GM18870 (cell line): ENCODE measurements around the gene CALML6.

ENCODE experiments used
- ATAC-seq: cut with Tn5 transposase; IDR thresholded peaks from one replicate; pipeline ENCODE4 v1.9.1; 2021; ENCODE audit warnings: moderate library complexity; ENCODE audit not compliant: unreplicated experiment

CALML6 gene

DNA sequence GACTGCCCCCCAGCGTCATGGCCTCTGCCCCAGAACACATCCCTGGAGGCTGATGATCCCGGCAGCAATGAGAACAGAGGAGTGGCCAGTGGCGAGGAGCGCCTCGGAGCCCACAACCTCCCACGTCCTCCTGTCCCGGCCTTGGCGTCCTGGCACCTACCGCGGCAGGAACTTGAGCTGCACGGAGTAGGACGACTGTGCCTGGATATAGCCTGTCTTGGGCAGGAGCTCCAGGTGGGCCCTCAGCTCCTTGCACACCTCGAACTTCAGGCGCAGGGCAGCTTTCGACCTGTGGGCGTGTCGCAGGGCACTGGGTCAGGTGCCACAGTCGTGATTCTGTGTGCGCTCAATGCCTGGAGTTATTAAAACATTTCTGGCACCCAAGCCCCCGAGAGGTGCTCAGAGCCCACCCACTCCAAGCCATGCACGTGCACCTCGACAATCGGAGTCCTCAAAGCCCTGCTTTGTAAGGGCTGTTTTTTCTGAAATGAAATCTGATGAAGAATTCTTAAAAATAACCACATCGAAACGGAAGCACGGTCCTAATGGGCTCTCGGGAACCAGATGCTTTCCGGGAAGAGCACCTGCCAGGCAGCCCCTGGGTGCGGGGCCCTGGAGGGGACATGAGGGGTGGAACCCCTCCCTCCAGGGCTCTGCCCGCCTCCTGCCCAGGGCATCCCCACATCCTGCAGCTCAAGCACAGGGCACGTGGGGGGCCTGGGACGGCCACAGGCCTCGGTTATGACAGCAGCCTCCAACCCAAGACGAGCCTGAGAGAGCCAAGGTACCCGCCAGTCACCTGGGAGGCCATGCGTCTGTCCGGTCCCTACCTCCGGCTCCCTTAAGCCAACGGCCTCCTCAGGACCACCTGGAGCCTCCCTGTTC is 27.1 kb downstream of the CALML6 start:
- ATAC-seq = no peak

DNA sequence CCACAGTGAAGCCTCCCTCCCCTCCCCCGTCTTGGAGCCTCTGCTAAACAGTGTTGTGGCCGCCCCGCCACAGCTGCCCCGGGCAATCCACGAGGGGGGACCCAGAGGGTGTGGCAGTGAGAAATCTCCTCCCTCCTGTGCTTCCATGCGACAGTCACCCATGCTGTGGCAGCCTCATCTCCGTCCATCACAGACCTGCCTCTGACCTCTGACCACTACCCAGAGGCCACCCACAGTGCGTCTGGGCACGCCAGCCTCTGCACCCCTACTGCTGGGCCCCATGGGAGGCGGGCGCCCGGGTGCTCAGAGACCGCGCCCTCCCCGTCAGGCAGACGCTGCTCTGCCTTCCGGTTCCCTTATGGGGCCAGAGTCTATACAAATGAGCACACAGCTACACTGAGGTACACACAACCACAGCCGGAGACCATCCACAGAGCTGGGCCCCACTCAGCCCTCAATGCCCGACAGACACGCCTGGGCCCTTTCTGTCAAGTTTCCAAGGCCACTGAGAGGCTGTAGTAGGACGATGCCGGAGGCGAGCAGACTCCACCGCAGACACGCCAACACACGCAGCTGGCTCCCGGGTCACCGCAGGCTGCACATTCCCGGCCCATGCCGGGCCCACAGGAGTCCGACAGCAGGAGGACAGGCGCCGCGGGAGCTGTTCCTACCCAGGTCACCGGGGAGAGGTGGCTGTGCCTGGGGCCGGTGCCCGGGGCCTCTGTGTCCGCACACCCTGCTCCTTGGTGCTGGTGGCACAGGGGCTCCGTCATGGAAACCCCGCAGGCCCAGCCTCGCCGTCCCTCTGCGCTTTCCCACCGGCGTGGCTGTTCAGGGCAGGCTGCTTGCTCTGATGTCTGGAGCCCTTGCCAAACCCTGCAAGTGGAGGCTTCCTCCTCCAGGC is 27.9 kb downstream of the CALML6 start:
- ATAC-seq = no peak

DNA sequence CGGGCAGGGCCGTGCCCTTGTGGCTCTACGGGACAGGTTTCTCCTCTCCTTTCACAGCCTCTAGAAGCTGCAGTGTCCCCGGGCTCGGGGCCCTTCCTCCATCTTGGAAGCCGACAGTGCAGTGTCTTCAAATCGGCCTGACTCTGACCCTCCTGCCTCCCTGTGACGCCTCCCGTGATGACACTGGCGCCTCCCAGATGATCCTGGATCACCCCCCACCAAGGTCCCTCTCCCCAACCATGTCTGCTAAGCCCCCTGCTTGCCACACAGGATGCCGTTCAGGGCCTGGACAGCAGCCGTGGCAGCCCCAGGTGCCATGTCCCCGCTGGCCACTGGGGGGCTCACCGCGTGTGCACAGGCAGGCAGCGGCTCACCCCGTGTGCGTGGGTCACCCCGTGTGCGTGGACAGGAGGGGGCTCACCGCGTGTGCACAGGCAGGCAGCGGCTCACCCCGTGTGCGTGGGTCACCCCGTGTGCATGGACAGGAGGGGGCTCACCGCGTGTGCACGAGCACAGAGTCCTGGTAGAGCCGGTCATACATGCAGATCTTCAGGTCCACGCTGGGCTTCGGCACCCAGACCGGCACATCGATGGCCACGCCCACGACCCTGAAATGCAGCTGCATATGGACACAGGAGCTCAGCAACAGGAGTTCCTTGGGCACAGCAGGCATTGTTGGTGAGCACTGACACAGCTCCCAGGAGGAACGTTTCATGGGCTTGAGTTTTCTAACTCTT is 28.9 kb downstream of the CALML6 start:
- ATAC-seq = no peak

DNA sequence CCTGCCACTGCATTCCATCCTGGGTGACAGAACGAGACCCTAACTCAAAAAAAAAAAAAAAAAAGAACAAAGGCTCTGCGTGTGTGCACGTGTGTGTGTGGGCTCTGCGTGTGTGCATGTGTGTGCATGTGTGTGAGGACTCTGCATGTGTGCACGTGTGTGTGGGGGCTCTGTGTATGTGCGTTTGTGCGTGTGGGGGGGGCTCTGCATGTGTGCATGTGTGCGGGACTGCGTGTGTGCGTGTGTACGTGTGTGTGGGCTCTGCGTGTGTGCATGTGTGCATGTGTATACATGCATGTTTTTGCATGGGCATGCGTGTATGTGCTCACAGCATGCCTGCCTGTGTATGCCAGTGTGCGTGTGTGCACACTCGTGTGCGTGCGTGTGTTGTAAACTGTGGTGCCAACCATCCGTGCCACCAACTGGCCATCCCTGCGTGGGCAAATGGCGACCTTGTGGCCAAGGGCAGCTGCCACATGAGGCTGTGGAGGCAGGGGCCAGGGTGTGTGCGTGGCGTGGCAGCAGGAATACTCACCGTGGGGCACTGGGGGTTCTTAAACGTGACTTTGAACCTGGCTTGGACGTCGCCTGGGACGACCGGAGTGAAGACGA is 30.8 kb downstream of the CALML6 start:
- ATAC-seq = no peak

DNA sequence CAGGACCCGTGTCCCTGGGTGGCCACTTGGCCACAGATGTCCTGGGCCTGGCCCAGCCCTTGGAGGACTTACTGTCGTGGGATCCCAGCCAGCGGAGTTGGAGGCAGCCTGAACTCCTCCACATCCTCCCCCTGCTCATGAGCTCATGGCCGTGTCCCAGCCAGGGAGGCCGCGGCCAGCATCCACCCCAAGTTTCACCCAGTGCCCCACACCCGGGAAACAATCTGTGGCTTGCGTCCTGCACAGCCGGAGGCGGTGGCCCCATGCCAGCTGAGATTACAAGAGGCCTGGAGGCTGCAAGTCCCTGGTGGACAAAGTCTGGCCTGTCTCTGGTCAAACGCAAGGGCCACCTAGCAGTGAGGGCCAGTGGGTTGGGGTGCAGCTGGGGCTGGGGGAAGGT is 31.5 kb downstream of the CALML6 start:
- no peak for ATAC-seq

DNA sequence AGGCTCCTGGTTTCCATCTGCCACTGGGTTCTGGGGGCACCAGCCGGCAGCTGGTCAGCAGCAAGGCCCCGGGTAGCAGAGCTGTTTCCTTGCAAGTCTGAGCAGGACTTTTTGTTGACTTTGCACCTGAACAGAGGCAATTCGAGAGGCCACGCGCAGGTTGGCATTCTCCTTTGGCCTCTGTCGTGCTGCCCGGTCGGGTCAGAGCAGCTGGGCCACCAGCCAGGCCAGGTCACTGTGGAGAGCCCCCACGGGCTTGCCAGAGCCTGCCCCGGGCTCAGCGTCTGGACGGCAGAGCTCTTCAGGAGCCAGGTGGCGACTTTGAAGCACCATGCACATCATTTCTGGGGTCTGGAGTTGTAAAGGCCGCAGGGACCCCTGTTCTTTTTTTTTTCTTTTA is 32.4 kb downstream of the CALML6 start:
- ATAC-seq = no peak

DNA sequence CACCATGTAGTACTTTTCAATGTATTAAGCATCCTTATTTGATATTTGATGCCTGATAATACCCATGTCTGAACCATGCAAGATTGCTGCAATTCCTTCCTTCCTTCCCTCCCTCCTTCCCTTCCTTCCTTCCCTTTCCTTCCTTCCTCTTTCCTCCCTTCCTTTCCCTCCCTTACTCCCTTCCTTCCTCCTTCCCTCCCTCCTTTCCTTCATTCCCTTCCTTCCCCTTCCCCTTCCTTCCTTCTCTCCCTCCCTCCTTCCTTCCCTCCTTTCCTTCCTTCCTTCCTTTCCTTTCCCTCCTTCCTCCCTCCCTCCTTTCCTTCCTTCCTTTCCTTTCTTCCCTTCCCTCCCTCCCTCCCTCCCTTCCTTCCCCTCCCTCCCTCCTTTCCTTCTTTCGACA is 33.7 kb downstream of the CALML6 start:
- ATAC-seq = no peak

DNA sequence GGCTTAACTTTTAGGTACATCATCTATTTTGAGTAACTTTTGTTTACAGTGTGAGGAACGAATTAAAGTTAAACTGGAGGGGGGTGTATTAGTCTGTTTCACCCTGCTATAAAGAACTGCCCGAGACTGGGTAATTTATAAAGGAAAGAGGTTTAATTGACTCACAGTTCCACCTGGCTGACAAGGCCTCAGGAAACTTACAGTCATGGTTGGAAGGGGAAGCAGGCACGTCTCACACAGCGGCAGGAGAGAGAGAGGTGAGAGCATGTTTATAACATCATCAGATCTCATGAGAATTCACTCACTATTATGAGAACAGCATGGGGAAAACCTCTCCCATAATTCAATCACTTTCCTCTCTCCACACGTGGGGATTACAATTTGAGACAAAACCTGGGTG is 35.9 kb downstream of the CALML6 start:
- no peak for ATAC-seq

DNA sequence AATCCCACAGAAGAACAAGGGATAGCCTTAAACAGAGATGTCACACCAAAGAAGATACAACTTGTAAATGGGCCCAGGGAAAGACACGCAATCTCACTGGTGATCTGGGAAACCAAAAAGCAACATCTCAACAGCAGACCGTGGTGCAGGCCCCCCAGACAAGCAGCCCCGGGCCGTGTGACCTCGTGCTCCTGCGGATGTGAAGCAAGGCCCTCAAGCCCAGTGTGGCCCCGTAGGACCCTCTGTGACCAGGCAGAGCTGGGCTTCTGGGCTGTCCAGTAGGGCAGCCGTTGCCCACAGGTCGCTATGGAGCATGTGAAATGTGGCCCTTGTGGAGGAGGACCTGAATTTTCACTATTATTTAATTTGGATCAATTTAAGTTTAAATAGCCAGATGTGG is 39.0 kb downstream of the CALML6 start:
- ATAC-seq = no peak

DNA sequence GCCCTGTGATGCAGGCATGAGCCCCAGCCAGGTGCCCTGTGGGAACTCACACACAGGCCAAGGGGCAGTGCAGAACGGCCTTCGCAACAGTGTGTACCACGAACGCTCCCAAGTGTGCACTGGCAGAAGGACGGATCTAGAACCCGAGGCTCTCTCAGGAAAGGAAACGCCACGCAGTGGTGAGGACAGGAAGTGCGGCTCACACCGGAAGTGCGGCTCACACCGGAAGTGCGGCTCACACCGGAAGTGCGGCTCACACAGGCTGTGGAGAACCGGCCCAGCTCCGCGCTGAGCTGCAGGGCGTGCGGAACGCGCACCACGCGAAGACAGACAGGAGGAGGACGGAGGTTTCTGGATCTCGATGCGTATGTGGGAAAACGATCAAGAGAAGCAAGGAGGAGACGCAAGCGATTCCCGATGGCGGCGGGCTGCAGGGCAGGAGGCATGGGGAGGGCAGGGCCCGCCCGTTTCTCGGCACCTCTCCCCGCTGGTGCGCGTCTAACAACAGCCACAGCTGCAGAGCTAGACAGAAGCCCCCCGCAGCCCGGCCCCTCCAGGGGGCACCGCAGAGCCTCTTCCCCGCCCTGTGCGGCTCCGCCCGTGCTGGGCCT is 39.9 kb downstream of the CALML6 start:
- no peak for ATAC-seq

DNA sequence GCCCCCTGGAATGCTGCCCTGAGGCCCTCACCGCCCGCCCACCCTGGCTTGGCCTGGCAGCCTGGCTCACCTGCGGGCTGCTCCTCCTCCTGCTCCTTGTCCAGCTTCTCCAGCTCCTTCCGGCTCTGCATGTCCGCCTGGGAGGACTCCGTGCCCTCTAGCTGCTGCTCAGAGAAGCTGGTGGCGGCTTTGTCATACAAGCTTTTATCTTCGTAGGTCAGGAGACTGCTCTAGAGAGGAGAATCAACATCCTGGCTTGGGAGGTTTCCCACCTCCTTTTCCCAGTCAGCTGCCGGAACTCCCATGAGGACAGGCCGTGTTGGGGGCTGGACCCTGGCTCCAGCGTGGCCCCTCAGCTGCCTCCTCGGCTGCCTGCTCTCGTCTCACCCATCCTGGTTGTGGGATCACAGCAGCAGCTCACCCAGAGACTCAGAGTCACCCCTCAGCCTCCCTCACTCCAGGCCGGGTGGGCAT is 40.6 kb downstream of the CALML6 start:
- ATAC-seq = no peak

DNA sequence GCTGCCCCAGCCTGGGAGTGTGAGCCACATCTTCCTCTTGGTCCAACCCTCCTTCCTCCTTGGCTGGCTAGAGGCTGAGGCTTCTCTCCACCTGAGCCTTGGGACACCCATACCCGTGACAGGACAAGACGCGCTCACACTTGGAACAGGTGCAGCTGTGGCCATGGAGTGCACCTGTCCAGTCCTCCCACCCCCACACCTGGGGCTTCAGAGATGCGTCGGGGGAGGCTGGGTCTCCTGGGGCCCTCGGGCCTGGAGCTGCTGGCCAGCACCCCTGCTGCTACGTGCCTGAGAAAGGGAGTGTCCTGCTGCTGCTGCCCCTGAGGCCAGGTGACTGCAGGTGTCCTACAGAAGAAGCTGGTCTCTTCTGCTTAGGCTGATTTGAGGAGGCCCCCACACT is 41.0 kb downstream of the CALML6 start:
- ATAC-seq = no peak

DNA sequence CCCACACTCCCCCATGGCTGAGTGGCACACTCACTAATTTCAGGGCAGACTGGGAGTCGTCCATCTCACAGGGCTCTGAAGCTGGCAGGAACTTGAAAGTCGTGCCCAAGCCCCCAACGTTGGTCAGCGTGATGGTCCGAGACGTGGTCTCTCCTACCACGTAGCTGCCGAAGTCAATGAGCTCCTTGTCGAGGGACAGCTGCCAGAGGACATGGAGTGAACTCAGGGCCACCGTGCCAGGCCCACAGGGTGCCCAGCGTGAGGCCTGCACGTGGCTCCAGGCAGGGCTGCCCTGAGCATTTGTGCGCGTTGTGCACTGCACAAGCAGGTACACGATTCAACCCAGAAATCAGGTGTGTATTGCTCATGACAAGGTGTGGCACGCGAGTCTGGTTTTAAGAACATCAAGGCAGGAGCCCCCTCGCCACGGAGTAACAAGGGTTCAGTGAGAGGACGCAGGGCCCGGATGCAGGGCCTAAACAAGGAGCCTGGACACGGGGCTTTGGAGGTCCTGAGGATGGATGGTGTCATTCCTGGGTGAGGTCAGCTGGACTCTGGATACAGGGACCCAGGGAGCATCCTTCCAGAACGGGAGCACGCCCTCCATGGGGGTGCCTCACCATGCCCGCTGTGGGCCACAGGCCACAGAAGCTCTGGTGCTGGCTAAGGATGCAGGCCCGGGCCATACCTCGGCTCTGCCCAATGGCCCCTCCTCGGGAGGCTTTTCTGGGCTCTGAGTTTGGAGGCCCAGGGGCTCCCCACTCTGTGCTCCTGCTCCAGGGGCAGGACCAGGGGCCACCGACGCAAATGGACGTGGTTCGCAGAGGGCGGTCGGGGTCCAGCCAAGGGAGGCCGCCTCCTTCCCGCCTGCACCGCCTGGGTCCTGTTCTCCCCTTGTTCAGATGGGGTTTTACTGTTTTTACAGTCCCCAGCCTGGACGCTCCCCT is 41.8 kb downstream of the CALML6 start:
- ATAC-seq = no peak

DNA sequence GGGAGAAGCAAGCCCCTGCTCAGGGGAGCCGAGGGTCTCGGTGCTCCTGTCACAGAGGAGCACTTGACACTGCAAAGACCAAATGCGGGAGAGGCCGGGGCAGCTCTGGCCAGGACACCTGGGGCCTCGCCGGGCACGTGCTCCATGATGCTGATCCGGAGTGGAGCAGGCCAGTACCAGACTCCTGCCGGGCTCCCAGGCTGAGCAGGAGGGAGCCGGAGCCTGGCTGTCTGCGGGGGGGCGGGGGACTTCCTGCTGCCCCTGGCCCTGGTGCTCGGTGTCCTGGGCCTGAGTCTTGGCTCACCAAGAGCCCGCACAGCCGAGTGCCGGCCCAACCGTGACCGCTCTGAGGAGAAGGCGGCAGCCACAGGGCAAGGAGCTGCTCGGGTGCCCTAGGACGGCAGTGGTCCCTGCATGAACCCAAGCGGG is 42.5 kb downstream of the CALML6 start:
- no peak for ATAC-seq

DNA sequence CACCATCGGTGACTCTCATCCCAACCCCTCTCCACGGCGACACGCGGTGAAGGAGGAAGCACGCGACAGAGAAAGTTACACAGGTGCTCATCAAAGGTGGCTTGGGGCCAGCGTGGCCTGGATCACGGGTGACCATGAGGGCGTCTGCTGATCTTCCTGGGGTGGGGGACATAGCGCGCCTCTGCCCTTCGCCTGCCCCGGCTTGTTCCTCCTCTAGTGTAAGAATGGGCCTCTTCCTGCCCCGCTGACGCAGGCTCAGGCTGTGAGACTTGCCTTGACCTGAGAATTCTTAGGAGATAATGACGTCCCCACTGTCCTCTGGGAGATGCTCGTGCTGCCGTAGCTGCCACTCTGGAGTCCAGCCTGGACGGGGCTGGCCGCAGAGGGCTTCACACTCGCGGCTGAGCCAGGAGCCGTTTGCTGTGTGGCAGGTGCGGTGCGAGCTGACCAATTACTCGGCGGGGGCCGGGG is 43.0 kb downstream of the CALML6 start:
- no peak for ATAC-seq

DNA sequence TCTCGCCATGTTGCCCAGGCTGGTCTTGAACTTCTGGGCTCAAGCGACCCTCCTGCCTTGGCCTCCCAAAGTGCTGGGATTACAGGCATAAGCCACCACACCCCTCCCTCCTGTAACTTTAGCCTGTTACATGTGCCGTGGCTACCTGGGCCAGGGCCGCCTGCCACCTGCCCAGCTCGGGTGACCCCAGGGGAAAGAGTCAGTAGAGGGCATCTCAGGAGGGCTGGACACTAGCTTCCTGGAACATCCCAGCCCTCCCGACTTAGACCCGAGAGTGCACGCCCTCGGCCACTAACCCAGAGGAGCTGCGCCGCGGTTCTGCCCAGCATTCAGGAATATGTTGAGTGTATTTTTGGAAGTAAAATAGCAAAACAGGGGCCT is 44.4 kb downstream of the CALML6 start:
- no peak for ATAC-seq

DNA sequence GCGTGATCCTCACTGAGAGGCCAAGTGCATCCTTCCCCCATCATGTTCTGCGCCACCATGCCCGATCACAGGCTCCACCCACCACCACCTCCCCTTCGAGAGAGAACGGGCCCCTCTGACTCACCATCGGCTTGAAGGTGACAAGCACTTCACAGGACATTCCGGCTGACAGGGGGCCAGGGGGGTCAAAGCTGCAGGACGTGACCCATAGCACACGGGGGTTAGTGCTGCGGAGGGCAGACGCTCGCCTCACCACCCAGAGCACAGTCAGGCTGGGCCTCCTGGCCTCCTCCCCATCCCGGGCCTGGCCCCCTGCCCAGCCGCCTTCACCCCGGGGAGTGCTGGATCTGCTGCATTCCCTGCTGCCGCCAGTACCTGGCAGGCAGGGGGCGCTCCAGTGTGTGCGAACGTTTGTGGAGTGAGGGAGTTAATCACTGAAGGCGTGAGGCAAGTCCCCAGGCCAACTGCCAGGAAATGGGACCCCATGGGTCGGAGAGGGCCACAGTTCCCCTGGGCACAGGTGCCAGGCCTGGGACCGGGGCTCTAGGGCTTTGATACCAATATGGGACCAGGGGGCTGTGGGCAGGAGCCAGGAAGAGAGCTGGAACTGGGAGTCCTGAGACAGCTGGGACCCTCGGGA is 44.9 kb downstream of the CALML6 start:
- ATAC-seq = no peak

DNA sequence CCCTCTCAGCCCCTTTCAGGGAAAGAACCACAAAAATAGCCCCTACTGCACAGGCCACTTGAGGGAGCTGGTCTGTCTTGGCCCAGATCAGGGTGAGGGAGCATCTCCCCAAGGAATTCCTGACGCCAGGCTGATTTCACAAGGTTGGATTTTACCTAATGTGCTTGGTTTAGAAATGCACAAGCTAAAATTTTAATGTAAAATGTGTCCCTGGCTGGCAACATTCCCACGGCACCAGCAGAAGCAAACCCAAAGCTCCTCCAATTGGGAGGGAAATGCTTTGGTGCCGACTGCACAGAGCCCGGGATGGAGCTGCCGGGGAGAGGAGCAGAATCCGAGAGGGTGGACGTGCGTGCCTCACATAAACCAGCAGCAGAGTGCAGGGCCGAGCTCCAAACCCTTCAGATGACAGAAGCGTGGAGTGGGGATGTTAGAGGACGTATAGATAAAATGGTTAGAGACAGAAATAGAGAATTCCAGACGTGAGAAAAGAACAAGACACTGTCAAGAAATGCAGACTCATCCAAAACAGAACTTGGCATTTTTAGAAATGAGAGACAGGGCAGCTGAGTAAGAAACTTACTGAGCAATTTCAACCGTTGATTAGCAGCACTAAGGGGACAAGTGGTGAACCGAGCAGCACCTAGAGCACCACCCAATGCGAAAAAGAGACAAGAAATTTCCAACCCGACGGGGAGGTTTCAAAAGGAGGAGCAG is 45.6 kb downstream of the CALML6 start:
- no peak for ATAC-seq
